A549 (cell line): Measurements from ENCODE around the gene FARSB. TPM values are rescaled to one million over a fixed set of nuclear protein-coding genes. Genes with fewer than 3 reads are reported as not detected.

Experiments used
- ATAC-seq, 2 experiments: fragments of 200-7000 bp in 1 of 2; fragments of >200 bp in 1 of 2; cut with Nextera tagmentation in 1 of 2; cut with Tn5 transposase in 1 of 2; 3 replicates each; pipeline versions ENCODE4 v1.8.0 to v1.9.1; 2018 to 2020; ENCODE audit warnings: mild to moderate bottlenecking in 1 of 2, moderate library complexity in 1 of 2
- CTCF ChIA-PET: fragments of 300-600 bp; sonication (Branson Sonifier 250); formaldehyde crosslinking; extraction: SDS; loops from one replicate; lab custom pipeline; 2021; ENCODE audit warnings: antibody characterized with exemption, inconsistent platforms; lab: Yijun Ruan, JAX
- POLR2A ChIA-PET: fragments of 350-600 bp; formaldehyde crosslinking; extraction: SDS; loops from one replicate; lab custom pipeline; 2021; ENCODE audit warnings: antibody characterized with exemption, inconsistent platforms; lab: Yijun Ruan, JAX
- DNase-seq, 2 experiments: peaks; one replicate each; pipeline versions ENCODE4 v3.0.0 to v3.0.0-alpha.2; 2011 to 2016; ENCODE audit warnings: low read depth in 1 of 2, low spot score in 1 of 2
- FAIRE-seq: peaks from 2 replicates; lab custom pipeline; 2011; peaks lifted over from hg19 to GRCh38; lab: Jason Lieb, UNC
- H3K27ac ChIP-seq, 2 experiments: fragments of >200 bp; sonication (Bioruptor Twin); formaldehyde crosslinking; 3 replicates each; pipeline ENCODE4 v1.5.1; 2016 to 2017
- H3K4me1 ChIP-seq: fragments of >200 bp; sonication (Bioruptor Twin); formaldehyde crosslinking; 3 replicates; pipeline ENCODE4 v1.6.1; 2016
- H3K4me2 ChIP-seq: fragments of >200 bp; sonication (Bioruptor Twin); formaldehyde crosslinking; 3 replicates; pipeline ENCODE4 v1.6.1; 2016
- H3K4me3 ChIP-seq: fragments of >200 bp; sonication (Bioruptor Twin); formaldehyde crosslinking; 3 replicates; pipeline ENCODE4 v1.5.1; 2016
- H3K9me3 ChIP-seq: fragments of >200 bp; sonication (Bioruptor Twin); formaldehyde crosslinking; 3 replicates; pipeline ENCODE4 v1.6.1; 2016
- CBX2 ChIP-seq: fragments of 200-600 bp; sonication (generic); IDR thresholded peaks from 2 replicates; pipeline ENCODE4 v1.6.1; 2016; ENCODE audit warnings: low read depth, mild to moderate bottlenecking, borderline replicate concordance
- CBX8 ChIP-seq: fragments of 200-600 bp; sonication (generic); IDR thresholded peaks from 2 replicates; pipeline ENCODE4 v1.6.1; 2016
- CHD4 ChIP-seq: fragments of 200-600 bp; sonication (generic); IDR thresholded peaks from 2 replicates; pipeline ENCODE4 v1.6.1; 2016; ENCODE audit warnings: antibody characterized with exemption, mild to moderate bottlenecking, borderline replicate concordance
- ESRRA ChIP-seq: fragments of 150-350 bp; IDR thresholded peaks from 2 replicates; pipeline ENCODE4 v1.6.1; 2014; ENCODE audit warnings: mild to moderate bottlenecking, low read length, borderline replicate concordance
- FOSB ChIP-seq: fragments of 250-450 bp; sonication (Bioruptor Pico); IDR thresholded peaks from 2 replicates; pipeline ENCODE4 v1.5.0; 2020; ENCODE audit warnings: mild to moderate bottlenecking, moderate library complexity
- FOSL2 ChIP-seq, 2 experiments: fragments of 450-650 bp in 1 of 2; fragments of >200 bp in 1 of 2; sonication (Bioruptor Twin) in 1 of 2; formaldehyde crosslinking; IDR thresholded peaks; 2 replicates each; pipeline versions ENCODE4 v1.5.0 to v1.6.1; 2016 to 2020; ENCODE audit warnings: mild to moderate bottlenecking in 1 of 2, moderate library complexity in 1 of 2
- HDAC2 ChIP-seq: fragments of 200-600 bp; sonication (generic); IDR thresholded peaks from 2 replicates; pipeline ENCODE4 v1.6.1; 2016
- HES2 ChIP-seq: fragments of >200 bp; sonication (Bioruptor Twin); formaldehyde crosslinking; IDR thresholded peaks from 2 replicates; pipeline ENCODE4 v1.6.1; 2016
- HEYL ChIP-seq: fragments of 250-450 bp; sonication (Bioruptor Pico); IDR thresholded peaks from 2 replicates; pipeline ENCODE4 v1.8.0; 2021; ENCODE audit warnings: mild to moderate bottlenecking, moderate library complexity
- HOXB5 ChIP-seq: fragments of 250-450 bp; sonication (Bioruptor Pico); IDR thresholded peaks from 2 replicates; pipeline ENCODE4 v1.5.0; 2020; ENCODE audit warnings: mild to moderate bottlenecking, moderate library complexity
- JUNB ChIP-seq: fragments of >200 bp; sonication (Bioruptor Twin); formaldehyde crosslinking; IDR thresholded peaks from 2 replicates; pipeline ENCODE4 v1.6.1; 2016
- KDM1A ChIP-seq: fragments of 200-600 bp; sonication (generic); IDR thresholded peaks from 2 replicates; pipeline ENCODE4 v1.6.1; 2016; ENCODE audit warnings: low read depth, mild to moderate bottlenecking
- KDM5A ChIP-seq: fragments of 200-600 bp; sonication (generic); IDR thresholded peaks from 2 replicates; pipeline ENCODE4 v1.6.1; 2016; ENCODE audit warnings: antibody characterized with exemption, mild to moderate bottlenecking
- MAZ ChIP-seq: fragments of 150-350 bp; IDR thresholded peaks from 2 replicates; pipeline ENCODE4 v1.6.1; 2014; ENCODE audit warnings: antibody characterized with exemption, low read depth, low read length, borderline replicate concordance
- MYC ChIP-seq: IDR thresholded peaks from 2 replicates; pipeline ENCODE4 v1.6.1; 2012; ENCODE audit warnings: mild to moderate bottlenecking, inconsistent platforms, low read length, improper control_type of control experiment, borderline replicate concordance
- NR3C1 ChIP-seq: fragments of >200 bp; sonication (Bioruptor Twin); formaldehyde crosslinking; IDR thresholded peaks from 3 replicates; pipeline ENCODE4 v1.6.1; 2017
- PHF8 ChIP-seq: fragments of 200-600 bp; sonication (generic); IDR thresholded peaks from 2 replicates; pipeline ENCODE4 v1.6.1; 2016; ENCODE audit warnings: low read depth, mild to moderate bottlenecking, antibody characterized with exemption, moderate library complexity, borderline replicate concordance
- POLR2A ChIP-seq: IDR thresholded peaks from 2 replicates; pipeline ENCODE4 v1.6.1; 2012; ENCODE audit warnings: mild to moderate bottlenecking, low read length
- POLR2AphosphoS2 ChIP-seq: conservative IDR thresholded peaks from 2 replicates; pipeline ENCODE4 v1.6.1; 2012; ENCODE audit warnings: low read length, improper control_type of control experiment, inconsistent platforms
- RAD21 ChIP-seq, 2 experiments: fragments of >200 bp in 1 of 2; sonication (Bioruptor Twin) in 1 of 2; formaldehyde crosslinking in 1 of 2; IDR thresholded peaks in 1 of 2; conservative IDR thresholded peaks in 1 of 2; 2 replicates in 1 of 2; 3 replicates in 1 of 2; pipeline ENCODE4 v1.6.1; 2012 to 2018; ENCODE audit warnings: inconsistent platforms in 1 of 2
- RARB ChIP-seq: fragments of 250-450 bp; sonication (Bioruptor Pico); IDR thresholded peaks from 2 replicates; pipeline ENCODE4 v1.8.0; 2021; ENCODE audit warnings: mild to moderate bottlenecking, moderate library complexity
- RFX5 ChIP-seq: fragments of 450-650 bp; IDR thresholded peaks from 2 replicates; pipeline ENCODE4 v1.7.1; 2014; ENCODE audit warnings: antibody characterized with exemption, mild to moderate bottlenecking, moderate library complexity
- SMC3 ChIP-seq: fragments of >200 bp; sonication (Bioruptor Twin); formaldehyde crosslinking; IDR thresholded peaks from 3 replicates; pipeline ENCODE4 v1.6.1; 2018; ENCODE audit warnings: inconsistent platforms
- ZFP36 ChIP-seq: fragments of 450-650 bp; IDR thresholded peaks from 2 replicates; pipeline ENCODE4 v1.6.1; 2014; ENCODE audit warnings: borderline replicate concordance; ENCODE audit not compliant: partially characterized antibody
- ZNF302 ChIP-seq: fragments of 250-450 bp; sonication (Bioruptor Pico); IDR thresholded peaks from 2 replicates; pipeline ENCODE4 v1.9.0; 2021; ENCODE audit warnings: inconsistent platforms, mild to moderate bottlenecking, moderate library complexity
- ZSCAN20 ChIP-seq: fragments of 250-450 bp; sonication (Bioruptor Pico); IDR thresholded peaks from 2 replicates; pipeline ENCODE4 v1.8.0; 2022; ENCODE audit warnings: mild to moderate bottlenecking, moderate library complexity
- WGBS: methylation state at CpG from one replicate; pipeline ENCODE4 v1.1.6; 2017; ENCODE audit errors: missing lambda C conversion rate; 5-methylcytosine and 5-hydroxymethylcytosine counted together
- polyA plus RNA-seq, 4 experiments: library from polyadenylated mRNA; depleted of rRNA in 3 of 4; stranded (reverse); fragments of >200 nt; fragmentation: RNase III in 1 of 4; extraction: RNeasy Plus Mini Kit Qiagen cat#74134 plus additional on column Dnase treatment in 1 of 4; gene quantifications; 2 replicates in 3 of 4; 3 replicates in 1 of 4; pipeline ENCODE4 v1.2.3, GENCODE V29; 2011 to 2017
- TF ChIP-seq, protein P1 (sequence below): IDR thresholded peaks from 2 replicates; pipeline ENCODE4 v1.6.1; 2012
- TF ChIP-seq, protein P2 (sequence below): fragments of >200 bp; sonication (Bioruptor Twin); formaldehyde crosslinking; IDR thresholded peaks from 3 replicates; pipeline ENCODE4 v1.5.1; 2016
- TF ChIP-seq, protein P3 (sequence below): fragments of 150-350 bp; IDR thresholded peaks from 2 replicates; pipeline ENCODE4 v1.6.1; 2014; ENCODE audit warnings: low read depth, mild to moderate bottlenecking, low read length
- TF ChIP-seq, protein P4 (sequence below): fragments of 250-450 bp; sonication (Bioruptor Pico); IDR thresholded peaks from 2 replicates; pipeline ENCODE4 v1.5.0; 2020; ENCODE audit warnings: low read depth, mild to moderate bottlenecking, moderate library complexity

FARSB gene
- polyA plus RNA-seq, 2 of the 4 experiments (the other 2 are of a cell fraction): 41.0 to 77.4 TPM

DNA sequence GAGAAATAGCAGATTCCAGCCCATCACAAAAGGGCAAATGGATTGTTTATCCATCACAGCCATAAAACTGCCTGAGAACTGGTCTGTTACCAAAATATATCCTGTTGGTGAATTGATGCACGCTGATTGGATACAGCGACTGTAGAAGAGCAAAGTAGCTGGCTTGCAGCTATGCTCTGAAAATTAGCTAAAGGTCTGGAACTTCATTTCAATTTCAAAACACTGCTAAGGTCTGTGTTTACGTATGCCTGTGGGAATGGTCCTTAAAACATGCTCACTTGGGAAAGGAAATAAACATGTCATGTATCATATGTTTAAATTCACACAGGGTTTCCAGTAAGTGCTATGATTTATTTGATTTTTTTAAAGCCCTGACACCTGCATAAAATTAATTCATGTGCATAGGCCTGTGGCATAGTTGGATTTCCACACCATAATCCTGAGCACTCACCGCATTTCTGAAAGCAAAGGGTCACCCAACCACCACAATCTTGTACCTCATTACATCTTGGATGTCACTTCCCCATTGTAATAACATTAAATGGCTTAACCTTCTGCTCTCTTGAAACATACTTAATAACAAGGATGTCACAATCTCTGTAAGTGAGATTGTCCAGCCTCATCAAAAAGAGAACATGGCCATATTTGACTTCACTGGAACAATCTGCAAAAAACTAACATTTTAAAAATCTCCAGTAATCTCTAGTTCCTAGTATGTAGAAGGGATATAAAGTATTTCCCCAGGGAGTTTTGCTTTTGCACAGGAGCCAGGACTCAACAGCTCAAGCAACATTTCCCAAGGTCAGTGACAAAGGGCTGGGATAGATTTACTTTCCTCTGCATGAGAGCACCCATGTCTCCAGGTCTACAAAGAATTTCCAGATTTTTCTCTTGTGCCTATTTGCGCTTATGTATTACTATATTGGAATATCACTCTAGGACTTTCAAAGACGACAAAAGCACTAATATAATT, 109.8 kb downstream of the FARSB start:
- ATAC-seq: no peak
- 50% methylated on average over 6 of the region's 6 CpGs for WGBS
- FAIRE-seq: no peak
- H3K4me2 ChIP-seq: no peak overlapping the region
- POLR2A ChIA-PET: no interaction called here
- DNase-seq: no peak
- CTCF ChIA-PET: interaction anchor here (0.6 to 1.8 kb wide), 2 partner anchors 16 to 228 kb away, joined by 4 to 5 read pairs; no protein-coding TSS in a partner anchor
- H3K4me1 ChIP-seq: no peaks in the 10 kb centered on the region
- no peak overlapping the region for H3K4me3 ChIP-seq
- H3K9me3 ChIP-seq: no peaks in the 10 kb centered on the region
- TF ChIP-seq, protein P1, sequence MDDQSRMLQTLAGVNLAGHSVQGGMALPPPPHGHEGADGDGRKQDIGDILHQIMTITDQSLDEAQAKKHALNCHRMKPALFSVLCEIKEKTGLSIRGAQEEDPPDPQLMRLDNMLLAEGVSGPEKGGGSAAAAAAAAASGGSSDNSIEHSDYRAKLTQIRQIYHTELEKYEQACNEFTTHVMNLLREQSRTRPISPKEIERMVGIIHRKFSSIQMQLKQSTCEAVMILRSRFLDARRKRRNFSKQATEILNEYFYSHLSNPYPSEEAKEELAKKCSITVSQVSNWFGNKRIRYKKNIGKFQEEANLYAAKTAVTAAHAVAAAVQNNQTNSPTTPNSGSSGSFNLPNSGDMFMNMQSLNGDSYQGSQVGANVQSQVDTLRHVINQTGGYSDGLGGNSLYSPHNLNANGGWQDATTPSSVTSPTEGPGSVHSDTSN: no peak
- TF ChIP-seq RAD21 (conservative IDR thresholded peaks at IDR 0.05 in 1 of 2, IDR thresholded peaks at IDR 0.05 in 1 of 2) (no peak), POLR2AphosphoS2 (no peak), ESRRA (no peak), CHD4 (no peak), HDAC2 (no peak), FOSB (CRISPR knock-in tag) (no peak), POLR2A (no peak), KDM1A (no peak), KDM5A (no peak), NR3C1 (no peak), FOSL2 (IDR thresholded peaks at IDR 0.05) (no peak), FOSL2 (CRISPR knock-in tag; IDR thresholded peaks at IDR 0.05) (no peak), HEYL (CRISPR knock-in tag) (no peak), CBX8 (no peak), MYC (no peak), RARB (CRISPR knock-in tag) (no peak)
- TF ChIP-seq, protein P2, sequence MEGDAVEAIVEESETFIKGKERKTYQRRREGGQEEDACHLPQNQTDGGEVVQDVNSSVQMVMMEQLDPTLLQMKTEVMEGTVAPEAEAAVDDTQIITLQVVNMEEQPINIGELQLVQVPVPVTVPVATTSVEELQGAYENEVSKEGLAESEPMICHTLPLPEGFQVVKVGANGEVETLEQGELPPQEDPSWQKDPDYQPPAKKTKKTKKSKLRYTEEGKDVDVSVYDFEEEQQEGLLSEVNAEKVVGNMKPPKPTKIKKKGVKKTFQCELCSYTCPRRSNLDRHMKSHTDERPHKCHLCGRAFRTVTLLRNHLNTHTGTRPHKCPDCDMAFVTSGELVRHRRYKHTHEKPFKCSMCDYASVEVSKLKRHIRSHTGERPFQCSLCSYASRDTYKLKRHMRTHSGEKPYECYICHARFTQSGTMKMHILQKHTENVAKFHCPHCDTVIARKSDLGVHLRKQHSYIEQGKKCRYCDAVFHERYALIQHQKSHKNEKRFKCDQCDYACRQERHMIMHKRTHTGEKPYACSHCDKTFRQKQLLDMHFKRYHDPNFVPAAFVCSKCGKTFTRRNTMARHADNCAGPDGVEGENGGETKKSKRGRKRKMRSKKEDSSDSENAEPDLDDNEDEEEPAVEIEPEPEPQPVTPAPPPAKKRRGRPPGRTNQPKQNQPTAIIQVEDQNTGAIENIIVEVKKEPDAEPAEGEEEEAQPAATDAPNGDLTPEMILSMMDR: no peak
- H3K27ac ChIP-seq: no peak overlapping the region

GRCh38 chr2:222544661-222545060, 111.2 kb downstream of the FARSB start:
- FAIRE-seq: no peak
- no peak for DNase-seq
- ChIA-PET POLR2A (no interaction called here), CTCF (interaction anchor here (1.8 kb wide), 1 partner anchor 18 kb away, joined by 5 read pairs; no protein-coding TSS in a partner anchor)
- H3K4me2 ChIP-seq: no peak overlapping the region
- H3K4me1 ChIP-seq: no peaks in the 10 kb centered on the region
- no peak for TF ChIP-seq RFX5
- no peak for TF ChIP-seq ZSCAN20 (CRISPR knock-in tag)
- no peak for TF ChIP-seq ZFP36
- no peak for TF ChIP-seq HOXB5
- TF ChIP-seq FOSB (CRISPR knock-in tag): no peak
- no peak for TF ChIP-seq ESRRA
- TF ChIP-seq PHF8: no peak
- no peak for TF ChIP-seq RAD21 (conservative IDR thresholded peaks at IDR 0.05 in 1 of 2, IDR thresholded peaks at IDR 0.05 in 1 of 2)
- TF ChIP-seq, protein P3, sequence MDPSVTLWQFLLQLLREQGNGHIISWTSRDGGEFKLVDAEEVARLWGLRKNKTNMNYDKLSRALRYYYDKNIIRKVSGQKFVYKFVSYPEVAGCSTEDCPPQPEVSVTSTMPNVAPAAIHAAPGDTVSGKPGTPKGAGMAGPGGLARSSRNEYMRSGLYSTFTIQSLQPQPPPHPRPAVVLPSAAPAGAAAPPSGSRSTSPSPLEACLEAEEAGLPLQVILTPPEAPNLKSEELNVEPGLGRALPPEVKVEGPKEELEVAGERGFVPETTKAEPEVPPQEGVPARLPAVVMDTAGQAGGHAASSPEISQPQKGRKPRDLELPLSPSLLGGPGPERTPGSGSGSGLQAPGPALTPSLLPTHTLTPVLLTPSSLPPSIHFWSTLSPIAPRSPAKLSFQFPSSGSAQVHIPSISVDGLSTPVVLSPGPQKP: no peak
- no peak for TF ChIP-seq FOSL2 (IDR thresholded peaks at IDR 0.05)
- no peak for TF ChIP-seq FOSL2 (CRISPR knock-in tag; IDR thresholded peaks at IDR 0.05)
- TF ChIP-seq CBX2: no peak
- no peak for TF ChIP-seq MAZ
- TF ChIP-seq SMC3: no peak
- TF ChIP-seq JUNB: no peak
- TF ChIP-seq, protein P4, sequence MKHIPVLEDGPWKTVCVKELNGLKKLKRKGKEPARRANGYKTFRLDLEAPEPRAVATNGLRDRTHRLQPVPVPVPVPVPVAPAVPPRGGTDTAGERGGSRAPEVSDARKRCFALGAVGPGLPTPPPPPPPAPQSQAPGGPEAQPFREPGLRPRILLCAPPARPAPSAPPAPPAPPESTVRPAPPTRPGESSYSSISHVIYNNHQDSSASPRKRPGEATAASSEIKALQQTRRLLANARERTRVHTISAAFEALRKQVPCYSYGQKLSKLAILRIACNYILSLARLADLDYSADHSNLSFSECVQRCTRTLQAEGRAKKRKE (CRISPR knock-in tag): no peak
- TF ChIP-seq POLR2A: no peak
- no peak for TF ChIP-seq HES2
- no peak for TF ChIP-seq ZNF302 (CRISPR knock-in tag)
- TF ChIP-seq, protein P1: no peak
- ATAC-seq: no peak
- no peaks in the 10 kb centered on the region for H3K9me3 ChIP-seq
- no peak overlapping the region for H3K27ac ChIP-seq
- WGBS: 0% methylated on average over 1 of the region's 1 CpG
- H3K4me3 ChIP-seq: no peak overlapping the region
